Caco-2 (cell line): Measurements from ENCODE around the gene SBNO2. TPM values are rescaled to one million over a fixed set of nuclear protein-coding genes. Genes with fewer than 3 reads are reported as not detected.

ENCODE experiments used
- BruUV-seq: library from RNA; stranded (reverse); fragments of 400-500 nt; replicated peaks from 2 replicates; lab custom pipeline; 2021; lab: Mats Ljungman, UMichigan
- CTCF ChIA-PET: fragments of 300-600 bp; sonication (Branson Sonifier 250); formaldehyde crosslinking; loops from one replicate; lab custom pipeline; 2022; ENCODE audit warnings: antibody characterized with exemption; lab: Charles Lee
- POLR2A ChIA-PET: fragments of 300-600 bp; sonication (Branson Sonifier 250); formaldehyde crosslinking; loops from one replicate; lab custom pipeline; 2022; ENCODE audit warnings: antibody characterized with exemption; lab: Charles Lee
- DNase-seq, 2 experiments: peaks; one replicate each; pipeline versions ENCODE4 v3.0.0 to v3.0.0-alpha.2; 2020 to 2022
- H3K27me3 ChIP-seq: replicated peaks from 2 replicates; pipeline ENCODE4 v1.6.0; 2011; ENCODE audit warnings: low read length; ENCODE audit not compliant: control insufficient read depth, insufficient read depth
- H3K36me3 ChIP-seq: 2 replicates; pipeline ENCODE4 v1.5.1; 2011; ENCODE audit warnings: low read length; ENCODE audit not compliant: control insufficient read depth, insufficient read depth
- H3K4me1 ChIP-seq: fragments of 250-450 bp; sonication (Bioruptor Pico); 2 replicates; pipeline ENCODE4 v1.5.1; 2020; ENCODE audit warnings: mild to moderate bottlenecking
- H3K4me3 ChIP-seq: 2 replicates; pipeline ENCODE4 v1.5.1; 2011; ENCODE audit warnings: low read depth, mild to moderate bottlenecking, control low read depth, low read length
- H3K9me3 ChIP-seq: fragments of 250-450 bp; sonication (Bioruptor Pico); 2 replicates; pipeline ENCODE4 v1.5.1; 2020; ENCODE audit warnings: mild to moderate bottlenecking, moderate library complexity
- H3K27ac Mint-ChIP-seq: one replicate; pipeline ENCODE4 v1.8.0; 2022; ENCODE audit warnings: mixed read lengths; ENCODE audit not compliant: unreplicated experiment
- H3K27me3 Mint-ChIP-seq: one replicate; pipeline ENCODE4 v1.8.0; 2022; ENCODE audit warnings: mixed read lengths; ENCODE audit not compliant: insufficient read depth, unreplicated experiment
- H3K36me3 Mint-ChIP-seq: one replicate; pipeline ENCODE4 v1.8.0; 2022; ENCODE audit warnings: mild to moderate bottlenecking, mixed read lengths; ENCODE audit not compliant: insufficient read depth, unreplicated experiment
- H3K4me1 Mint-ChIP-seq: one replicate; pipeline ENCODE4 v1.8.0; 2022; ENCODE audit warnings: low read depth, mixed read lengths; ENCODE audit not compliant: unreplicated experiment
- H3K4me3 Mint-ChIP-seq: one replicate; pipeline ENCODE4 v1.8.0; 2022; ENCODE audit warnings: mild to moderate bottlenecking, moderate library complexity, mixed read lengths; ENCODE audit not compliant: unreplicated experiment
- H3K9me3 Mint-ChIP-seq: one replicate; pipeline ENCODE4 v1.8.0; 2022; ENCODE audit warnings: mixed read lengths; ENCODE audit not compliant: unreplicated experiment
- intact Hi-C: fragments of 100-400 bp; cut with micrococcal nuclease; formaldehyde crosslinking; loops from one replicate; pipeline ENCODE4 v1.10.0; 2022; ENCODE audit not compliant: unreplicated experiment
- total RNA-seq: library from RNA; stranded (reverse); gene quantifications from 2 replicates; pipeline ENCODE4 v1.2.3, GENCODE V29; 2022
- TF ChIP-seq, protein P1 (sequence below), 2 experiments: fragments of 200-600 bp in 1 of 2; IDR thresholded peaks; 1 replicate in 1 of 2; 2 replicates in 1 of 2; pipeline versions ENCODE4 v1.5.1 to v1.8.0; 2011 to 2022; ENCODE audit warnings: antibody characterized with exemption in 1 of 2, control low read depth in 1 of 2, inconsistent platforms in 1 of 2, low read depth in 1 of 2, low read length in 1 of 2, mild to moderate bottlenecking in 1 of 2, moderate library complexity in 1 of 2; ENCODE audit not compliant: insufficient read depth in 1 of 2, severe bottlenecking in 1 of 2, unreplicated experiment in 1 of 2

SBNO2 gene
- total RNA-seq, 1 experiment from 2014 or later: 41.2 TPM

DNA sequence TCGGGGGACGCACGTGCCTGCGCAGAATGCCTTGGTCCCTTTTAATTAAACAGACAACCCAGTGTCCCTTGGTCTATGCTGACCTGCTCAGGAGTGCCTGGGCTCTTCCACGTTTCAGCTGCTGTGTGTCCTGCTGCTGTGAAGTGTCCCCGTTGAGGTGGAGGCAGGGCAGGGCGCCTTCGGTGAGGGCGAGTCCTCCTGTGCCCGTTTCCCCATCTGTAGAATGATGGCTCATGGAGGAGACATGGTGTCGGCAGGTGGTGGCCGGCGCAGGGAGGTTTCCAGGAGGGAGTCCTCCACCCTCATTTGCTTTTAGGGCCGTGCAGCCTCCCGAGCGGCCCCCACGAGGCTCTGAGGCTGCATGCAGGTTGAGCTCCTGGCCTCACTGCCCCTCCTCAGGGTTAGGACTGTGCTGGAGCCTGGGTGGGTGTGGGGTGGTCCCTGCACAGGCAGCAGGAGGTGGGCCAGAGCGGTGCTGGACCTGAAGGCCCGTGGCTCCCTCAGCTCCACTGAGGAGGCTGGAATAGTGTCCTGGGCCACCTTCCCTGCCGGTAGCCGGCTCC is 40.3 kb upstream of the SBNO2 start:
- Histone ChIP-seq H3K9me3 (no peaks in the 10 kb centered on the region), H3K4me1 (no peaks in the 10 kb centered on the region), H3K36me3 (peaks cover 1% of the 10 kb centered on the region), H3K4me3 (no peak overlapping the region), H3K27me3 (no peaks in the 10 kb centered on the region)
- Mint-ChIP-seq H3K36me3 (peaks cover 33% of the 10 kb centered on the region), H3K27ac (no peak overlapping the region), H3K9me3 (no peaks in the 10 kb centered on the region), H3K4me1 (no peaks in the 10 kb centered on the region), H3K4me3 (no peak overlapping the region), H3K27me3 (no peaks in the 10 kb centered on the region)
- ChIA-PET POLR2A (interaction anchor here (0.6 kb wide), 1 partner anchor 10 kb away, joined by 5 read pairs; no protein-coding TSS in a partner anchor), CTCF (no interaction called here)
- BruUV-seq: no TSS peak
- no peak for DNase-seq
- TF ChIP-seq, protein P1, sequence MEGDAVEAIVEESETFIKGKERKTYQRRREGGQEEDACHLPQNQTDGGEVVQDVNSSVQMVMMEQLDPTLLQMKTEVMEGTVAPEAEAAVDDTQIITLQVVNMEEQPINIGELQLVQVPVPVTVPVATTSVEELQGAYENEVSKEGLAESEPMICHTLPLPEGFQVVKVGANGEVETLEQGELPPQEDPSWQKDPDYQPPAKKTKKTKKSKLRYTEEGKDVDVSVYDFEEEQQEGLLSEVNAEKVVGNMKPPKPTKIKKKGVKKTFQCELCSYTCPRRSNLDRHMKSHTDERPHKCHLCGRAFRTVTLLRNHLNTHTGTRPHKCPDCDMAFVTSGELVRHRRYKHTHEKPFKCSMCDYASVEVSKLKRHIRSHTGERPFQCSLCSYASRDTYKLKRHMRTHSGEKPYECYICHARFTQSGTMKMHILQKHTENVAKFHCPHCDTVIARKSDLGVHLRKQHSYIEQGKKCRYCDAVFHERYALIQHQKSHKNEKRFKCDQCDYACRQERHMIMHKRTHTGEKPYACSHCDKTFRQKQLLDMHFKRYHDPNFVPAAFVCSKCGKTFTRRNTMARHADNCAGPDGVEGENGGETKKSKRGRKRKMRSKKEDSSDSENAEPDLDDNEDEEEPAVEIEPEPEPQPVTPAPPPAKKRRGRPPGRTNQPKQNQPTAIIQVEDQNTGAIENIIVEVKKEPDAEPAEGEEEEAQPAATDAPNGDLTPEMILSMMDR (IDR thresholded peaks at IDR 0.05; ENCODE audit: insufficient read depth in 1 of 2, low read depth in 1 of 2, low read length in 1 of 2, severe bottlenecking in 1 of 2, unreplicated experiment in 1 of 2): no peak
- intact Hi-C loops: no loop called here

GRCh38 chr19:1213391-1214286 is 39.6 kb upstream of the SBNO2 start:
- Mint-ChIP-seq H3K9me3 (no peaks in the 10 kb centered on the region), H3K36me3 (peaks cover 29% of the 10 kb centered on the region), H3K27ac (peak overlapping the region; percentile 6), H3K4me1 (no peaks in the 10 kb centered on the region), H3K27me3 (no peaks in the 10 kb centered on the region), H3K4me3 (no peak overlapping the region)
- DNase-seq: no peak
- POLR2A ChIA-PET: no interaction called here
- Histone ChIP-seq H3K27me3 (no peaks in the 10 kb centered on the region), H3K4me3 (no peak overlapping the region), H3K9me3 (no peaks in the 10 kb centered on the region), H3K36me3 (peaks cover 3% of the 10 kb centered on the region), H3K4me1 (no peaks in the 10 kb centered on the region)
- intact Hi-C loops: no loop called here
- TF ChIP-seq, protein P1 (IDR thresholded peaks at IDR 0.05; ENCODE audit: insufficient read depth in 1 of 2, low read depth in 1 of 2, low read length in 1 of 2, severe bottlenecking in 1 of 2, unreplicated experiment in 1 of 2): no peak
- CTCF ChIA-PET: no interaction called here
- no TSS peak for BruUV-seq

DNA sequence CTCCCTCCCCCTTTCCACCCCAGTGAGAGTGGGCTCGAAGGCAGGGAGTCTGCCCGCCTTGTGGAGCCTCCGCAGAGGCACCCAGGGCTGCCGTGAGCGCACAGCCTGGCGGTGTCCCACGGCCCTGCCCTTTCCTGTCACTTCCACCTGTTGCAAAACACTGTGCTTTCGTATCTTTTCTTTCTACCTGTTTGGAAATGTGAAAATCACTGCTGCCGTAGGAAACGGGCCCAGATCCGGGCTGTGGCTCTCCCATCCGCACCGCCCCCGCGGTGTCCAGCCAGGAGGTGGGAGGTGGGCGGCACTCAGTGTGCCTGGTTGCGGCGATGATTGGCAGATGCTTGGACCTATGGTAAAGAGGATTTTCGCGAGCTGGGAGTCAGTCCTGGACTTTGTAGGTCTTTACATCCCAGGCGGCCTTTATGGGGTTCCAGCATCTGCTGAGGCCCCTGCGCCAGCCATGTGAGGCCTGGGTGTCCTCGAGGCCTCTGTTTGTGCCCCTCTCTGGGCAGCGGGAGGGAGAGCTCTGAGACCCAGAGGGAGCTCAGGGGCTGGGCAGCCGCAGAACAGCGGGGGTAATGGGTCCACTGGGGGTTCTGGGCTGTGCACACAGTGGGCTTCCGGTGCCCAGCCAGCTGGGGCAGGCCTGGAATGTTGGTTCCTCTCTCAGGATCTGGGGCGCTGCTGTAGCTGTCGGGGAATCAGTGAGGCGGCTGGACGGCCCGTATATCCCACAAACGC is 37.6 kb upstream of the SBNO2 start:
- Mint-ChIP-seq H3K27ac (no peak overlapping the region), H3K4me3 (no peak overlapping the region), H3K27me3 (no peaks in the 10 kb centered on the region), H3K4me1 (no peaks in the 10 kb centered on the region), H3K9me3 (no peaks in the 10 kb centered on the region), H3K36me3 (peaks cover 23% of the 10 kb centered on the region)
- H3K4me3 ChIP-seq: no peak overlapping the region
- H3K27me3 ChIP-seq: no peaks in the 10 kb centered on the region
- TF ChIP-seq, protein P1 (IDR thresholded peaks at IDR 0.05; ENCODE audit: insufficient read depth in 1 of 2, low read depth in 1 of 2, low read length in 1 of 2, severe bottlenecking in 1 of 2, unreplicated experiment in 1 of 2): no peak
- peaks cover 9% of the 10 kb centered on the region for H3K4me1 ChIP-seq
- no TSS peak for BruUV-seq
- H3K36me3 ChIP-seq: peaks cover 3% of the 10 kb centered on the region
- CTCF ChIA-PET: interaction anchor here (0.6 kb wide), 1 partner anchor 11 kb away, joined by 3 read pairs; no protein-coding TSS in a partner anchor
- POLR2A ChIA-PET: interaction anchor here (0.7 kb wide), 1 partner anchor 57 kb away, joined by 16 read pairs; no protein-coding TSS in a partner anchor
- no peaks in the 10 kb centered on the region for H3K9me3 ChIP-seq
- intact Hi-C loops: no loop called here
- DNase-seq: peak in 1 of 2 experiments; percentile 41
